Right forelimb (tissue), 1 donor: ENCODE results near the gene TLE5.
"Not testable (repeated sequence)": the region's sequence is repeated elsewhere in the genome, so short reads cannot be mapped to it uniquely, and the experiment has no call there.

Experiments used
- DNase-seq: peaks from one replicate; pipeline ENCODE4 v3.0.0-alpha.2; 2018

Gene TLE5

GRCh38 chr19:3041761-3042620 lies 20.3 kb downstream of the TLE5 start:
- no peak for DNase-seq

- DNase-seq, result no peak
Observed at GRCh38 chr19:3041327-3041726, 21.0 kb downstream of the TLE5 start.

DNA sequence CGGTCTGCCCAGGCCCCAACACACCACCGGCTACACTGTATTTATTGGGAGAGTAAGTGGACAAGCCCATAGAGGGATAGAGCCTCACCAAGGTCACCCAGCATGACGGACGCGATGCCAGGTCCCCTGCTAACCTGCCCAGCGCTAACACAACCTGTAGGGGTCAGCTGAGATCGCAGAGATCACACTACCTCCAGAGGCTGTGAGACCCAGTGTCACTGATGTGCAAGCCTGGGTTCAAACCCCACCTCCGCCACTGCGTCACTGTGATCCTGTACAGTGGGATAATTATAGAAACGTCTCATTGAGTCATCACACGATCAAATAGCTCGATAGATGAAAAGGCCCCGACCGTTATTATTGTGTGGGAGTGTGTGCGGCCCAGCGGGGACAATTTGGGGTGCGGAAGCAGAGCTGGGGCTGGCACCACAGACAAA lies 22.6 kb downstream of the TLE5 start:
- no peak for DNase-seq

- no peak for DNase-seq
Observed at GRCh38 chr19:3039125-3039524, 23.2 kb downstream of the TLE5 start.

DNA sequence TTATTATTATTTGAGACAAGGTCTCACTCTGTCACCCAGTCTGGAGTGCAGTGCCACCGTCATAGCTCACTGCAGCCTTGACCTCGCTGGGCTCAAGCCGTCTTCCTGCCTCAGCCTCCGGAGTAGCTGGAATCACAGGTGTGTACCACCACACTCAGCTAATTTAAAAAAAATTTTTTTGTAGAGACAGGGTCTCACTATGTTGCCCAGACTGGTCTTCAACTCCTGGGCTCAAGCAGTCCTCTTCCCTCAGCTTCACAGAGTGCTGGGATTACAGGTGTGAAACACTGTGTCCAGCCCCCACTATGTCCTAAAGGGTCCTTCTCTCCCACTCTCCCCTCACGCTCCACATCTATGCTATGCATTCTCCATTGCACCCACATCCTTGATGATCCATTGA lies 24.1 kb downstream of the TLE5 start:
- no peak for DNase-seq

- DNase-seq, result not testable (repeated sequence)
Observed at GRCh38 chr19:3036977-3037544, 25.2 kb downstream of the TLE5 start.

DNA sequence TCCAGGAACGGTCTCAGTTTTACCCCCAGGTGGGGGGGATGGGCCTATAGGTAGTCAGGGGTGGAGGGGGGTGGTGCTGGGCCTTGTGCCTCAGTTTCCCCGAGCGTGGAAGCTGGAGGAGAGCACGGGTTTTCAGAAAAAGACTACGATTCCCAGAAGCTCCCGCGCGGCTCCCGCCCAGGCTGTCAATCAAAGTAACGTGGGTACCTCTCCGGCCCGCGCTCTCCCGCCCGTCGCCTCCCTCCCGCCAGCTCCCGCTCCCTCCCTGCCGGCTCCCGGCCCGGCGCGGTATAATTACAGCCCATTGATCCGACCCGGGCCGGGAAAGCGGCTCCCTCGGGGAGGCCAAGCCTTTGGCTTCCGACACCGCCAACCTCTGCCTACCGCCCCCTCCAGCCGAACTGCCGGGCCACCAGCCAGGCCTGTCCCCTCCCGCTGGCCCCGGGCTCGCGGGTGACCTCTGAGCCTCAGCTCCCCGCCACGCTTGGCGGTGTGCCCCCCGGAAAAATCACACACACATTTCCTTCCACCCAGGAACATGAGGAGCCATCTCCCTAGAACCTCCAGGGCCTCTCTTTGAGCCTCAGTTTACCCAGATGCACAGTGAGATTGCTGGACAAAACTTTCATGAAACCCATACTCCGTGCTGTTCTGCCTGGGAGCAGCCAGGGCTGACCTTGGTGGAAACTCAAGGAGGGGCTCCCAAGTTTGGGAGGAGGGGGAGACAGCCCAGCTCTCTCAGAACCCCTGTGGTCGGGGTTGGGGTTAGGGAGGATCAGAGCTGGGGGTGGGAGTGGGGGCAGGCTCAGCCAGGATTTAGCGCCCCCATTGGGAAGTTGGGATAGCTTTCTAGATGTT lies 25.9 kb downstream of the TLE5 start:
- DNase-seq, result peak; percentile 97

GRCh38 chr19:3035542-3036118 lies 26.7 kb downstream of the TLE5 start:
- peak; percentile 100 for DNase-seq

DNA sequence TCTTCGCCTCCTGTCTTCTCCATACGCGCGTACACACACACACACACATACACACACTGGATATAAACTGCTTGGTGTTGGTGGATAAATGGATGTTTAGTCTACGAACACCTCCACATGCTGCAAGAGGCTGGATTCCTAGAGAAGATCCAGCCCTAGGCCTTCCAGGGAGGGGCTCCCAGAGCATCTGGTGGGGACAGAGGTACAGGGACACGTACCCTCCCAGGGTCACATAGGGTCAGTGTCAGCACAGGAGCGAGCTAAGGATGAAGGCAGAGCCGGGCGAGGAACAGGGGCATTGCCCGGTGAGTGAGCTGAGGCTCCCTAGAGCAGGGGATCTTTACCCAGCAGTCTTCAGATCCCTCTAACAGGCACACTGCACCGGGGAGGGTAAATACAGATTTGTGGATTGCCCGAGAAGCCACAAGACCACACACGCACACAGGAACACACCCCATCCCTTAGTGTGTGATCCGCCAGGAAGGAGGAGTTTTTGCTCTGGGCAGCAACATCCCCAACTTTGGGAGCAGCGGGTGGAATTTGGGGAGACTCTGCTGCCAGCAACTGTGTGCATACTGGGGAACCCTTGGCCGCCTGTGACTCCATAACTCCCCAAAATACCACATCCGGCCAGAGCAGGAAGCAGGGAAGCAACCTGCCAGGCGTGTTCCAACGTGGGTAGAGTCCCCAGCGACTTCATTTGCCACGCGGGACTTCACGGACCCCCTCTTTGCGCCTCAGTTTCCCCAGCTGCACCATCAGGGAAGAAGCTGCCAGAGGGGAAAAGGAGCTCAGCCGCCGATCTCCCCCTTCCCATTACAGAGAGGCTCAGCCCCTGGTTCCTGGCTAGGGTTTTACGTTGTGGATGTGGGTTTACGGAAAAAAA lies 27.4 kb downstream of the TLE5 start:
- no peak for DNase-seq

DNA sequence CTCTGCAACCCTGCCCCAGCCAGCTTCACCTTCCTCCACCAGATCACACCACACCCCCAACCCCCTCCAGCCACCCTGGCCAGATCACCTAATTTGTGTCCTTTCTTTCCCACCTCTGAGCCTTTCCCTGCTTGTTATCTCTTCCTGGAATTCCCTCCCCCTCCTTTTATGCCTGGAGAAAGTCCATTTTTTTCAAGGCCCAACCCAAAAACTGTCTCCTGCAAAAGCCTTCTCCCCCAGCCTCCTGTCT lies 28.0 kb downstream of the TLE5 start:
- no peak for DNase-seq

DNA sequence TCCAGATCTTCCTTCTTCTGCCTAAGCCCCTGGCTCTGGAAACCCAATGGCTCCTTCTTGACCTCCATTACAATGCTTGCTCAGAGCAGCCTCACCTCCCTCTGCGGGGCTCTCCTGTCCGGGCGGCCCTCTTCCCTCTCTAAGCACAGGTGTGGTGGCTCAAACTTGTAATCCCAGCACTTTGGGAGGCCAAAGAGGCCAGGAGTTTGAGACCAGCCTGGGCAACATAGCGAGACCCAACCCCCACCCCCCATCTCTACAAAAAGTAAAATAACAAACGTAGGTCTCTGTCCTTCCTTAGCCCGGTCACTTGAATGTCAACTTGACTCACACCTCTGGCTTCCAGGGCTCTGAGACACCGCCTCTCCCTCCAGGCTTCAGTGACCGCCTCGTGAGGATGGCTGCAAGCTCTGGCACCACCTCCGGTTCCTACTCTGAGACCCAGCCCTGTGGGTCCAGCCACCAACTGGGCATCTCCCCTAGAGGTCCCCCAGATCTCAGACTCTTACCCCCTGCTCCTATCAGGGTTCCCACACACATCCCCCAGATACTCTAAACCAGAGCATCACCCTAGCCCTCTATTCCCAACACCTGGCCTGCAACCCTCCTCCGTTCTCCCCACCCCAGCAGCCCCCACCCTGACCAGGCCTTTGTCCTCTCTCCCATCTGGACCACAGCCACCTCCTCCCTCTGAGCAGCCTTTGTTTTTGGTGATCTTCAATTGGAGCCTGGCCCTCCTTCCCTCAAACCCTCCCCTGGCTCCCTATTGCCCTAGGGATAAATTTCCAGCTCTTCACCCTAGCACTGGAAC lies 28.5 kb downstream of the TLE5 start:
- DNase-seq, result no peak

GRCh38 chr19:3031607-3031867 lies 30.8 kb downstream of the TLE5 start:
- DNase-seq, result no peak

GRCh38 chr19:3029065-3029923 lies 33.0 kb downstream of the TLE5 start, which contains the start of gene TLE2:
Gene TLE2 (minus strand): TSS chr19:3029280. CDS start chr19:3028904, 376 bp downstream.
- no peak for DNase-seq

DNA sequence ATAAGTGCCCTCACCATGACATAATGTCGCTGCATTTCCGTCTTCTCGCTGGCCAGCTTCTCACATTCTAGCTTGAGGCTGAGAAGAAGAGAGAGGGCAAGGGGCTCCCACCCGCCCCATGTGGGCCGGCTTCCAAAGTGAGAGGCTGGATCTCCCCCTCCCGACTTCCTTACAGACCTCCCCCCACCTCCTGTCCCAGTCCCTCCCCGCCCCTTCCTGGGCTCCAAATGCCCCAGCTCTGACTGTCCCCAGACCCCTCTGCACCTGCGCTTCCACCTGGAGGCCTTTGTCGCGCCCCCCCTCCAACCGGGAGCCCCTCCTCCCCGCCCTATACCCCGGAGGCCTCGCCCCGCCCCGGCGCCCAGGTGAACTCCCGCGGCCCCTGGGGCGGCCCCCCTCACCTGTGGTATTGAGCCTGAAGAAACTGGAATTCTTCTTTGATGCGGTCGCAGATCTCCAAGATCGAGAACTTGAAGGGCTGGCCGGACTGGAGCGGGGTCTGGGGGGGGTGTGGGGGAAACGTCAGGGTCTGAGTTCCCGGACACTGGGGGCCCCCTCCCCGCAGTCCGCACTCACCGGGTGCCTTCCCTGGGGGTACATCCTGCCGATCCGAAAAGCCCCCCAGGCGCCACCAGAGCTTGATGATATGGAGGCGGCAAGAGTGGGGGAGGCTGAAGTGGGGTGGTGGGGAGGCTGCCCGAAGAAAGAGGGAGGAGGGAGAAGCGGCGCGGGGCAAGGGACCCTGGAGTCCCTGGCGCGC lies 33.8 kb downstream of the TLE5 start:
- no peak for DNase-seq

DNA sequence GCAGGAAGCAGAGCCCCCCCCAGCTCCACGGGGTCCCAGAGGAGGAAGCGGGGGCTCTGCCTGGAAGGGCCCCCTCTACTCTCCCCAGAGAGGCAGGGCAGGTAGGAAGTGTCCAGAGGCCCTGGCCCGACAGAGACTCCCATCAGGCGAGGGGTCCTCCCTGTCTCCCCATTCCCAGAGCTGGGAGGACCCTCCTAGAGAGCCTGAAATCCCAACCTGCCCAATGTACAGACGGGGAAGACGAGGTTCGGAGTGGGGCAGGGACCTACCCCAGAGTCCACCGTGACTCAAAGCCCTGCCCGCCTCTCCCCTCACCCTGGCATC lies 34.4 kb downstream of the TLE5 start:
- DNase-seq, result no peak

DNA sequence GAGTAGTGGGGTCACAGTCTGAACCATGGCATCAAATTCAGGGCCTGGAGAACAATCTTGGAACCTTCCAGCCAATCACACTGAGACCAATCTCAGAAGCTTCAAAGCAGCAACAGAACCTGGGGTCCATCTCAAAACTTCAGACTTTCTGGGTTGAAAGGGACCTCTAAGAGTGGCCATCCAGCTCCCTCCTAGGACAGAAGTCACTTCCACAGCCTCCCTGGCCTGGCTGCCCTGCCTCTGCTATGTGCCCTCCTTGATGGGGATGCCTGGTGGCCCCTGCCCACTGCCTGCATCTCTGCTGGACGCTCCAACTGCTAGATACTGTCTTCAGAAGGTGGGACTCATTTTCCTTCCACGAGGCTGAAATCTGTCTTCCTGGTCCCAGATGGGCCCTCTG lies 35.0 kb downstream of the TLE5 start:
- no peak for DNase-seq

DNA sequence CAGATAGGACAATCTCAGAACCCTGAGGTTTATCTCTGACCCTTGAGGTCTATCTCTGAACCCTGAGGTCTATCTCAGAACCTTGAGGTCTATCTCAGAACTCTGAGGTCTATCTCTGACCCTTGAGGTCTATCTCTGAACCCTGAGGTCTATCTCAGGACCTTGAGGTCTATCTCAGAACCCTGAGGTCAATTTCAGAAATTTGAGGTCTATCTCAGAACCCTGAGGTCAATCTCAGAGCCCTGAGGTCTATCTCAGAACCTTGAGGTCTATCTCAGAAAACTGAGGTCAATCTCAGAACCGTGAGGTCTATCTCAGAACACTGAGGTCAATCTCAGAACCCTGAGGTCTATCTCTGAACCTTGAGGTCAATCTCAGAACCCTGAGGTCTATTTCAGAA lies 35.5 kb downstream of the TLE5 start:
- DNase-seq, result no peak

- DNase-seq, result no peak
Observed at GRCh38 chr19:3025549-3025886, 36.8 kb downstream of the TLE5 start.

- no peak for DNase-seq
Observed at GRCh38 chr19:3024870-3025548, 37.3 kb downstream of the TLE5 start.

DNA sequence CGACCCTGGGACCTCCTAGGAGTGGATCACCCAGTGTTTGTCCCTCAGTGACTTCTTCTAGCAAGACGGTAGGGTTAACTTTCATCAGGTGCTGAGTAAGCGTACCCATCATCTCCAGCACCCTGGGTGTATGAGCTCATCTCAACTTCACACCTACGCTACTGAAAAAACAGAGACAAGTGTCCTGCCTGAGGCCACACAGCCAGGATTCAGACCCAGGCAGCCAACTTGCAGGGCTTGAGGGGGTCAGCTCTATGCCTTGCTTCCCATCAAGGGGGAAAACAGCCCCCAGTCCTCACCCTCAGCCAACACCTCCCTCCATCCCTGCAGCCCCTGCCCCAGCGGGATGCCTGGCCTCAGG lies 37.8 kb downstream of the TLE5 start:
- DNase-seq, result no peak
